ENCODE data around the gene COL13A1.

- TF ChIP-seq SUZ12 (IDR thresholded peaks at IDR 0.05; ENCODE audit: extremely low read depth, insufficient read depth, insufficient read length) (no peak), YY1 (IDR thresholded peaks at IDR 0.05; ENCODE audit: insufficient read depth, insufficient read length) (no peak), ZNF274 (IDR thresholded peaks at IDR 0.05; ENCODE audit: low read depth, low read length) (no peak)
Observed at GRCh38 chr10:69906425-69906824, 104.7 kb downstream of the COL13A1 start.

Data from NT2/D1 (cell line).